Putamen (tissue), 1 donor: Measurements from ENCODE around the gene CREB1.
"Not testable (repeated sequence)": the region's sequence is repeated elsewhere in the genome, so short reads cannot be mapped to it uniquely, and the experiment has no call there.

Experiments
- DNase-seq: peaks from one replicate; pipeline ENCODE4 v3.0.0-alpha.2; 2016; ENCODE audit warnings: low spot score

CREB1 gene

GRCh38 chr2:207529330-207530159 is at the start of gene CREB1:
CREB1 (plus strand) TSS chr2:207529962; CDS start chr2:207555636, 25,674 bp downstream.
- DNase-seq = peak; percentile 97

GRCh38 chr2:207480521-207481040 is 49.2 kb upstream of the CREB1 start:
- DNase-seq = no peak

GRCh38 chr2:207481924-207482323 is 47.8 kb upstream of the CREB1 start:
- no peak for DNase-seq

GRCh38 chr2:207482630-207483029 is 47.1 kb upstream of the CREB1 start:
- DNase-seq = no peak

GRCh38 chr2:207483066-207483465 is 46.7 kb upstream of the CREB1 start:
- no peak for DNase-seq

GRCh38 chr2:207483477-207483876 is 46.3 kb upstream of the CREB1 start:
- no peak for DNase-seq

GRCh38 chr2:207484444-207485391 is 45.0 kb upstream of the CREB1 start:
- no peak for DNase-seq

GRCh38 chr2:207487650-207488311 is 42.0 kb upstream of the CREB1 start:
- no peak for DNase-seq

- DNase-seq = no peak
These were observed 40.5 kb upstream of the CREB1 start for GRCh38 chr2:207489251-207489650.

- no peak for DNase-seq
These were observed 39.3 kb upstream of the CREB1 start for GRCh38 chr2:207490441-207490840.

GRCh38 chr2:207491086-207491485 is 38.7 kb upstream of the CREB1 start:
- DNase-seq = no peak

GRCh38 chr2:207491956-207492355 is 37.8 kb upstream of the CREB1 start:
- DNase-seq = no peak

- DNase-seq = no peak
These were observed 37.3 kb upstream of the CREB1 start for GRCh38 chr2:207492461-207492860.

- no peak for DNase-seq
These were observed 35.6 kb upstream of the CREB1 start for GRCh38 chr2:207494137-207494536.

- not testable (repeated sequence) for DNase-seq
These were observed 32.8 kb upstream of the CREB1 start for GRCh38 chr2:207496936-207497335.

- DNase-seq = no peak
These were observed 32.2 kb upstream of the CREB1 start for GRCh38 chr2:207497596-207497995.

- DNase-seq = no peak
These were observed 31.3 kb upstream of the CREB1 start for GRCh38 chr2:207498427-207498826.

- no peak for DNase-seq
These were observed 30.6 kb upstream of the CREB1 start for GRCh38 chr2:207499114-207499513.

- DNase-seq = no peak
These were observed 27.8 kb upstream of the CREB1 start for GRCh38 chr2:207501802-207502576.

- no peak for DNase-seq
These were observed 27.1 kb upstream of the CREB1 start for GRCh38 chr2:207502577-207503198.

- DNase-seq = no peak
These were observed 26.5 kb upstream of the CREB1 start for GRCh38 chr2:207503234-207503633.
